Endothelial cell of umbilical vein (primary cell): ENCODE data around the gene SLC12A5. TPM values are rescaled to one million over a fixed set of nuclear protein-coding genes. Genes with fewer than 3 reads are reported as not detected.

Source experiments
- BruUV-seq: library from RNA; stranded (reverse); fragments of 400-500 nt; replicated peaks from 2 replicates; lab custom pipeline; 2021; lab: Mats Ljungman, UMichigan
- CTCF ChIA-PET: fragments of 300-600, 350-600 bp; sonication (Branson Sonifier 250); formaldehyde crosslinking; loops from one replicate; lab custom pipeline; 2021; ENCODE audit warnings: antibody characterized with exemption, inconsistent platforms; lab: Charles Lee
- POLR2A ChIA-PET: fragments of 300-600, 350-600 bp; sonication (Branson Sonifier 250); formaldehyde crosslinking; loops from one replicate; lab custom pipeline; 2021; ENCODE audit warnings: antibody characterized with exemption, inconsistent platforms; lab: Charles Lee
- DNase-seq: peaks from one replicate; pipeline ENCODE4 v3.0.0-alpha.2; 2011; ENCODE audit warnings: low read depth, low spot score
- FAIRE-seq: peaks from 2 replicates; lab custom pipeline; 2011; peaks lifted over from hg19 to GRCh38; lab: Jason Lieb, UNC
- H2AFZ ChIP-seq: 2 replicates; pipeline ENCODE4 v1.6.0; 2012; ENCODE audit warnings: low read depth, low read length, control low read depth, inconsistent platforms
- H3K27ac ChIP-seq: 2 replicates; pipeline ENCODE4 v1.5.1; 2011; ENCODE audit warnings: low read depth, mild to moderate bottlenecking, control low read depth, low read length, moderate library complexity; ENCODE audit not compliant: insufficient read depth
- H3K27me3 ChIP-seq, 2 experiments: 2 replicates each; pipeline versions ENCODE4 v1.6.0 to v1.6.1; 2011; ENCODE audit warnings: low read length in 2 of 2, mixed read lengths in 1 of 2; ENCODE audit not compliant: control insufficient read depth in 2 of 2, insufficient read depth in 2 of 2
- H3K36me3 ChIP-seq, 2 experiments: 2 replicates in 1 of 2; 3 replicates in 1 of 2; pipeline ENCODE4 v1.5.1; 2011; ENCODE audit warnings: low read length in 2 of 2, mild to moderate bottlenecking in 1 of 2, moderate library complexity in 1 of 2; ENCODE audit not compliant: control insufficient read depth in 2 of 2, insufficient read depth in 2 of 2; ENCODE audit errors: extremely low read depth in 1 of 2
- H3K4me1 ChIP-seq: 3 replicates; pipeline ENCODE4 v1.5.1; 2011; ENCODE audit warnings: mild to moderate bottlenecking, low read length; ENCODE audit not compliant: control insufficient read depth, insufficient read depth; ENCODE audit errors: extremely low read depth
- H3K4me2 ChIP-seq: 2 replicates; pipeline ENCODE4 v1.6.1; 2011; ENCODE audit warnings: low read length, control low read depth, mixed read lengths; ENCODE audit not compliant: insufficient read depth
- H3K4me3 ChIP-seq, 3 experiments: fragments of 200-600 bp in 1 of 3; sonication (generic), shearing (Covaris generic) in 1 of 3; replicated peaks in 1 of 3; 2 replicates each; pipeline ENCODE4 v1.5.1; 2011 to 2016; ENCODE audit warnings: control low read depth in 3 of 3, low read length in 3 of 3, mild to moderate bottlenecking in 2 of 3, inconsistent platforms in 1 of 3, low read depth in 1 of 3, moderate library complexity in 1 of 3; ENCODE audit not compliant: insufficient read depth in 1 of 3
- H3K79me2 ChIP-seq: 2 replicates; pipeline ENCODE4 v1.6.0; 2012; ENCODE audit warnings: low read length, inconsistent platforms; ENCODE audit not compliant: control insufficient read depth, insufficient read depth
- H3K9ac ChIP-seq: replicated peaks from 2 replicates; pipeline ENCODE3; 2011; ENCODE audit warnings: low read length, control low read depth; ENCODE audit not compliant: insufficient read depth; ENCODE audit errors: extremely low read depth
- H3K9me1 ChIP-seq: replicated peaks from 3 replicates; pipeline ENCODE4 v1.6.0; 2011; ENCODE audit warnings: mild to moderate bottlenecking, low read length; ENCODE audit not compliant: control insufficient read depth, insufficient read depth; ENCODE audit errors: extremely low read depth
- H3K9me3 ChIP-seq: replicated peaks from 2 replicates; pipeline ENCODE4 v1.5.1; 2012; ENCODE audit warnings: low read length, inconsistent platforms; ENCODE audit not compliant: control insufficient read depth, insufficient read depth
- H4K20me1 ChIP-seq: replicated peaks from 2 replicates; pipeline ENCODE3; 2011; ENCODE audit warnings: mild to moderate bottlenecking, low read length; ENCODE audit not compliant: control insufficient read depth, insufficient read depth; ENCODE audit errors: extremely low read depth
- CTCF ChIP-seq, 2 donors: IDR thresholded peaks; 1 replicate in 1 of 2; 2 replicates in 1 of 2; pipeline ENCODE4 v1.5.1; 2011; ENCODE audit warnings: low read length in 2 of 2, mild to moderate bottlenecking in 2 of 2, moderate library complexity in 2 of 2, control low read depth in 1 of 2, inconsistent platforms in 1 of 2, low read depth in 1 of 2; ENCODE audit not compliant: insufficient read depth in 1 of 2; ENCODE audit errors: extremely low read depth in 1 of 2
- EZH2 ChIP-seq: IDR thresholded peaks from 2 replicates; pipeline ENCODE4 v1.6.1; 2012; ENCODE audit warnings: borderline replicate concordance, low read depth, mild to moderate bottlenecking, moderate library complexity, low read length, inconsistent platforms; ENCODE audit not compliant: severe bottlenecking
- FOS ChIP-seq: IDR thresholded peaks from 2 replicates; pipeline ENCODE4 v1.6.1; 2011; ENCODE audit warnings: mild to moderate bottlenecking, low read length, moderate library complexity, borderline replicate concordance; ENCODE audit not compliant: insufficient read depth
- GATA2 ChIP-seq: IDR thresholded peaks from 2 replicates; pipeline ENCODE4 v1.7.0; 2011; ENCODE audit warnings: low read depth, mild to moderate bottlenecking, moderate library complexity, mixed read lengths, low read length; ENCODE audit not compliant: insufficient read length, insufficient read depth
- JUN ChIP-seq: IDR thresholded peaks from 2 replicates; pipeline ENCODE4 v1.6.1; 2011; ENCODE audit warnings: borderline replicate concordance, low read depth; ENCODE audit not compliant: insufficient read length, insufficient read depth
- MAX ChIP-seq: IDR thresholded peaks from 2 replicates; pipeline ENCODE4 v1.6.1; 2011; ENCODE audit not compliant: insufficient read depth, insufficient read length
- MYC ChIP-seq: IDR thresholded peaks from one replicate; pipeline ENCODE4 v1.6.1; 2011; ENCODE audit warnings: mild to moderate bottlenecking, low read depth, low read length
- POLR2A ChIP-seq: IDR thresholded peaks from 2 replicates; pipeline ENCODE4 v1.6.1; 2012; ENCODE audit warnings: low read depth, mild to moderate bottlenecking, control low read depth, low read length
- POLR2AphosphoS5 ChIP-seq: IDR thresholded peaks from 2 replicates; pipeline ENCODE4 v1.6.1; 2012; ENCODE audit warnings: low read depth, mild to moderate bottlenecking, control low read depth, low read length, moderate library complexity; ENCODE audit not compliant: insufficient read depth
- dilution Hi-C: fragments of 300-500 bp; cut with MboI; formaldehyde crosslinking; loops from one replicate; pipeline ENCODE4 v1.15.0; 2019; ENCODE audit warnings: low sequenced_read_pairs; ENCODE audit not compliant: extremely low pct_ligation_motif_present
- intact Hi-C: fragments of 100-400 bp; cut with micrococcal nuclease; formaldehyde crosslinking; loops from one replicate; pipeline ENCODE4 v1.10.0; 2022
- polyA plus RNA-seq, 4 experiments: library from polyadenylated mRNA; depleted of rRNA in 3 of 4; stranded (reverse) in 3 of 4; unstranded in 1 of 4; fragments of >200 nt; gene quantifications; 2 replicates each; pipeline versions ENCODE4 v1.2.1 to v1.2.3, GENCODE V29; 2011 to 2012; ENCODE audit warnings: missing spikeins in 1 of 4
- total RNA-seq: library from RNA; stranded (reverse); gene quantifications from 2 replicates; pipeline ENCODE4 v1.2.3, GENCODE V29; 2021

SLC12A5 gene
- total and polyA plus RNA-seq, 2 donors (not counting 3 experiments of a cell fraction or from before 2014, with no cell fraction given), result 1.6 to 2.3 TPM

- intact Hi-C loops, result no loop called here
- no peaks in the 10 kb centered on the region for H3K4me1 ChIP-seq
- POLR2A ChIA-PET, result no interaction called here
- no peak overlapping the region for H2AFZ ChIP-seq
- H3K9me1 ChIP-seq, result no peaks in the 10 kb centered on the region
- DNase-seq (no peak), FAIRE-seq (no peak)
- no peaks in the 10 kb centered on the region for H3K36me3 ChIP-seq
- no peaks in the 10 kb centered on the region for H3K9me3 ChIP-seq
- CTCF ChIA-PET, result interaction anchor here (1.0 to 1.4 kb wide), 2 partner anchors 31 to 71 kb away, joined by 3 to 4 read pairs; no protein-coding TSS in a partner anchor
- TF ChIP-seq GATA2 (no peak), FOS (no peak), CTCF (IDR thresholded peaks at IDR 0.05; ENCODE audit: extremely low read depth in 1 of 2, insufficient read depth in 1 of 2, low read depth in 1 of 2, low read length in 2 of 2) (no peak), EZH2 (no peak), POLR2AphosphoS5 (no peak), JUN (no peak), MYC (no peak), MAX (no peak), POLR2A (no peak)
- BruUV-seq, result no TSS peak
- no peaks in the 10 kb centered on the region for H4K20me1 ChIP-seq
- dilution Hi-C loops, result no loop called here
- no peaks in the 10 kb centered on the region for H3K79me2 ChIP-seq
- no peak overlapping the region for H3K27ac ChIP-seq
- H3K4me2 ChIP-seq, result no peak overlapping the region
- peaks cover 10 to 17% of the 10 kb centered on the region in 2 experiments for H3K27me3 ChIP-seq
- H3K9ac ChIP-seq, result no peak overlapping the region
- H3K4me3 ChIP-seq, result no peak overlapping the region
Measured at GRCh38 chr20:46018112-46018511, 10.9 kb upstream of the SLC12A5 start.
